Measurements from ENCODE around the gene SLC35F1.

- TF ChIP-seq POLR2A (IDR thresholded peaks at IDR 0.05; ENCODE audit: low read length) (no peak), ESRRA (IDR thresholded peaks at IDR 0.05; ENCODE audit: borderline replicate concordance, low read length) (no peak), EP300 (IDR thresholded peaks at IDR 0.05) (no peak), RAD21 (conservative IDR thresholded peaks at IDR 0.05 in 1 of 2, IDR thresholded peaks at IDR 0.05 in 1 of 2) (no peak), BHLHE40 (IDR thresholded peaks at IDR 0.05; ENCODE audit: low read depth, low read length) (no peak), EHMT2 (IDR thresholded peaks at IDR 0.05; ENCODE audit: low read depth) (no peak), JUNB (IDR thresholded peaks at IDR 0.05) (no peak), USF2 (IDR thresholded peaks at IDR 0.05) (no peak), ZFP36 (IDR thresholded peaks at IDR 0.05; ENCODE audit: borderline replicate concordance, partially characterized antibody) (no peak), BCL3 (IDR thresholded peaks at IDR 0.05) (no peak), TP53 (CRISPR knock-in tag; IDR thresholded peaks at IDR 0.05) (no peak), POLR2AphosphoS2 (conservative IDR thresholded peaks at IDR 0.05; ENCODE audit: low read length) (no peak)
- TF ChIP-seq, protein P1, sequence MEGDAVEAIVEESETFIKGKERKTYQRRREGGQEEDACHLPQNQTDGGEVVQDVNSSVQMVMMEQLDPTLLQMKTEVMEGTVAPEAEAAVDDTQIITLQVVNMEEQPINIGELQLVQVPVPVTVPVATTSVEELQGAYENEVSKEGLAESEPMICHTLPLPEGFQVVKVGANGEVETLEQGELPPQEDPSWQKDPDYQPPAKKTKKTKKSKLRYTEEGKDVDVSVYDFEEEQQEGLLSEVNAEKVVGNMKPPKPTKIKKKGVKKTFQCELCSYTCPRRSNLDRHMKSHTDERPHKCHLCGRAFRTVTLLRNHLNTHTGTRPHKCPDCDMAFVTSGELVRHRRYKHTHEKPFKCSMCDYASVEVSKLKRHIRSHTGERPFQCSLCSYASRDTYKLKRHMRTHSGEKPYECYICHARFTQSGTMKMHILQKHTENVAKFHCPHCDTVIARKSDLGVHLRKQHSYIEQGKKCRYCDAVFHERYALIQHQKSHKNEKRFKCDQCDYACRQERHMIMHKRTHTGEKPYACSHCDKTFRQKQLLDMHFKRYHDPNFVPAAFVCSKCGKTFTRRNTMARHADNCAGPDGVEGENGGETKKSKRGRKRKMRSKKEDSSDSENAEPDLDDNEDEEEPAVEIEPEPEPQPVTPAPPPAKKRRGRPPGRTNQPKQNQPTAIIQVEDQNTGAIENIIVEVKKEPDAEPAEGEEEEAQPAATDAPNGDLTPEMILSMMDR (IDR thresholded peaks at IDR 0.05): no peak
Observed at GRCh38 chr6:117890172-117890571, 16.9 kb upstream of the SLC35F1 start.
